Cardiac fibroblast (primary cell): ENCODE measurements around the gene RNF157.

Experiments
- DNase-seq, 2 donors: peaks; one replicate each; pipeline versions ENCODE4 v3.0.0 to v3.0.0-alpha.2; 2010; ENCODE audit warnings: low read depth in 2 of 2
- H3K4me3 ChIP-seq, 2 donors: replicated peaks in 1 of 2; 1 replicate in 1 of 2; 2 replicates in 1 of 2; pipeline ENCODE4 v1.5.1; 2011; ENCODE audit warnings: low read depth in 2 of 2, low read length in 2 of 2, mild to moderate bottlenecking in 2 of 2, moderate library complexity in 1 of 2
- TF ChIP-seq, protein P1 (sequence below): IDR thresholded peaks from one replicate; pipeline ENCODE4 v1.5.1; 2011; ENCODE audit warnings: low read depth, mild to moderate bottlenecking, low read length, inconsistent platforms

The RNF157 gene

GRCh38 chr17:76179496-76180467, 60.5 kb downstream of the RNF157 start:
- no peak overlapping the region for H3K4me3 ChIP-seq
- DNase-seq = peak; percentile 47 to 56
- TF ChIP-seq, protein P1, sequence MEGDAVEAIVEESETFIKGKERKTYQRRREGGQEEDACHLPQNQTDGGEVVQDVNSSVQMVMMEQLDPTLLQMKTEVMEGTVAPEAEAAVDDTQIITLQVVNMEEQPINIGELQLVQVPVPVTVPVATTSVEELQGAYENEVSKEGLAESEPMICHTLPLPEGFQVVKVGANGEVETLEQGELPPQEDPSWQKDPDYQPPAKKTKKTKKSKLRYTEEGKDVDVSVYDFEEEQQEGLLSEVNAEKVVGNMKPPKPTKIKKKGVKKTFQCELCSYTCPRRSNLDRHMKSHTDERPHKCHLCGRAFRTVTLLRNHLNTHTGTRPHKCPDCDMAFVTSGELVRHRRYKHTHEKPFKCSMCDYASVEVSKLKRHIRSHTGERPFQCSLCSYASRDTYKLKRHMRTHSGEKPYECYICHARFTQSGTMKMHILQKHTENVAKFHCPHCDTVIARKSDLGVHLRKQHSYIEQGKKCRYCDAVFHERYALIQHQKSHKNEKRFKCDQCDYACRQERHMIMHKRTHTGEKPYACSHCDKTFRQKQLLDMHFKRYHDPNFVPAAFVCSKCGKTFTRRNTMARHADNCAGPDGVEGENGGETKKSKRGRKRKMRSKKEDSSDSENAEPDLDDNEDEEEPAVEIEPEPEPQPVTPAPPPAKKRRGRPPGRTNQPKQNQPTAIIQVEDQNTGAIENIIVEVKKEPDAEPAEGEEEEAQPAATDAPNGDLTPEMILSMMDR = peak; percentile 38

DNA sequence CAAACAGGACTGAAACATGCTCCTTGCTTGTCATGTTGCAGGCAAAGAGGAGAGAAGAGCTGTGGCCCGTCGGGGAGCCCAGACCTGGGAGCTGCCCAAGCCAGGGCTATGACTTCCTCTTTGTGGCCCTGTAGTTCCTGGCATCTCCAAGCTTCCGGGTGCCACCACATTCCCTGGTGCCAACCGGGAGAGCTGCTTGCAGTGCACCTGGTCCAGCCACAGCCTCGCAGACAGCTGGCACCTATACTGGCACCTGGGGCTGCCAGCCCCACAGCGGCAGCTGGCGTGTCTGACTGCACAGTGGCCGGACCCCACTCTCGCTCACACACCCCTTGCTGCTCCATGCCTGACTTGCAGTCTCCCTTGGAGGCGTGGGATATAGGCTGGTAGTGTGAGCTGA, 62.2 kb downstream of the RNF157 start:
- DNase-seq = no peak
- H3K4me3 ChIP-seq = no peak overlapping the region
- TF ChIP-seq, protein P1 = no peak

DNA sequence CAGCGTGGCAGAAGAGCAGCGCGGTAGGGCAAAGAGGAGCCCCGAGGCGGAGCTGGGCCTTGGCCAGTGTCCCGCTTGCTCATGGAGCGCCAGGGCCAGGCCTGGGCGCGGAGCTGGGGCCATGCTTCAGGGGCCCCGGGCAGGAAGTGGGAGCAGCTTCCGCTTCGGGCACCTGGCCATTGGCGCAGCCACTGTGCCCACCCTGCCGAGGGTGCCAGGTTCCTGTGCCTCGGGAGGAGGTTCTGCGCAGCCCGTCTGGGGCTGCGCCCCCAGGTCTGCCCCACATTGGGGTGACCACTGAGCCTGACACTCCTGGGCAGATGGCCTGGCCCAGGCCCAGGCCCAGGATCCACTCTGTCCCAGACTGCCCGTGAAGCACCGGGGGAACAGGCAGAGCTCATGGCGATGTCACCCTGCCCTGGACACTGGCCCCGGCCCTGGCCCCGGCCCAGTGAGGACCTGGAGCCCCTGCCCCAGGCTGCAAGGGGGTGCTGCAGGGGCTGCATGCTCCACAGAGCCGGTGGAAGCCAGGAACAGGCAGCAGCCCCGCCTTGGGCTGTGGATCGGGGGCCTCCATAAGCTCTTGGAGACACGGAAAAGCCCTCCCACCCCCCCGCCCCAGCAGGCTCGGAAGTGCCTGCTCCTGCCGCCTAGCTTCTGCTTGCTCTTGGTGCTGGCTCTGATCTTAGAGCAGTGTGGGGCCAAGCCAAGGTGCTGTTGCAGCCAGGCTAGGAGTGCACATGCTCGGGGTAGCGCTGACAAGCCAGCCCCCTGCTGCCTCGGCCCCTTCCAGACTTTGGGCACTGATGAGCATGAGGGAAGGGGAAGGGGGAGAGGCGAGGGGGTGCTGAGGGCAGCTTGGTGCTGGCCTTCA, 63.4 kb downstream of the RNF157 start:
- DNase-seq = no peak
- H3K4me3 ChIP-seq = no peak overlapping the region
- TF ChIP-seq, protein P1 = no peak

DNA sequence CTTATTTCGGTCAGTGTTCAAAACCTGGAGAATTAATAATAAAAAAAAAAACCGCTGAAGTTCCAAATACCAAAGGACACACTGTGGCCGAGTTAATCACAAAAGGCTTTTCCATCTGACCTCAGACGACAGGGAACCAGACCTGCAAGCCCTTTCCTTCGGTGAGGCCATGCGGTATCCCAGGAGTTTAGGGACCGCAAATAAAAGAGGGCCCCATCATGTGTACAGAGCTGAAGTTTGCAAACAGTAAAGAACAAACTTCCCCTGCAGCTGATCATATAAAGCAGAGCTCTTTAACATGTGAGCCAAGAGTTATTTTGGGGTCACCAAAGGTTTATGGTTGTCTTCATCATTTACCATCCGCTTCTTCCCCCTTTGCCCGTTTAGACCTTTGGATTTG, 66.3 kb downstream of the RNF157 start:
- no peak for DNase-seq
- TF ChIP-seq, protein P1 = no peak
- no peak overlapping the region for H3K4me3 ChIP-seq

GRCh38 chr17:76173474-76173873, 66.8 kb downstream of the RNF157 start:
- no peak for DNase-seq
- TF ChIP-seq, protein P1 = no peak
- no peak overlapping the region for H3K4me3 ChIP-seq

DNA sequence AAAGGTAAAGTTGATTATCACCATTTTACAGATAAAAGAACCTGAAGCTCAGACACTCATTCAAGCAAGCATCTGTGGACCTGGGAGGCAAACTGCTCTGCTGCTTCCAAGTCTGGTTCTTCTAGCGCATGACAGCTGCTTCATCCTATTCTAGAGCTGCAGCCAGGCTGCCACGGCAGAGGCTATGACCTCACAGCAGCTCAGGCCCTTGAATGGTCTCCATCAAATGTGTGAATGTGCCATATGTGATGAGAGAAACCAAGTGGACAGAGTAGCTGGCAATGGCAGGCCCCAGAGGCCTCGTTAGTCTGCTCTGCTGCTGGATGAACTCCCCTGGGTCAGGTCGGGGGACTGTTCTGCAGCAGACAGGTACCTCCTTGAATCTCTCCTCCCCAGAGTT, 68.6 kb downstream of the RNF157 start:
- TF ChIP-seq, protein P1 = no peak
- no peak overlapping the region for H3K4me3 ChIP-seq
- DNase-seq = no peak
